GM18498 (cell line): ENCODE data around the gene SNX12.

ENCODE experiments used
- ATAC-seq: cut with Tn5 transposase; IDR thresholded peaks from one replicate; pipeline ENCODE4 v1.9.1; 2021; ENCODE audit warnings: mild to moderate bottlenecking, moderate library complexity; ENCODE audit not compliant: unreplicated experiment

The SNX12 gene

GRCh38 chrX:71068044-71068918 is at the start of gene SNX12:
SNX12 (minus strand) TSS chrX:71068334; CDS start chrX:71068306, 28 bp downstream.
- peak; percentile 98 for ATAC-seq

GRCh38 chrX:71117358-71117757 is 49.2 kb upstream of the SNX12 start:
- no peak for ATAC-seq

- ATAC-seq = peak; percentile 24
These were observed 43.8 kb upstream of the SNX12 start for GRCh38 chrX:71111921-71112431.

DNA sequence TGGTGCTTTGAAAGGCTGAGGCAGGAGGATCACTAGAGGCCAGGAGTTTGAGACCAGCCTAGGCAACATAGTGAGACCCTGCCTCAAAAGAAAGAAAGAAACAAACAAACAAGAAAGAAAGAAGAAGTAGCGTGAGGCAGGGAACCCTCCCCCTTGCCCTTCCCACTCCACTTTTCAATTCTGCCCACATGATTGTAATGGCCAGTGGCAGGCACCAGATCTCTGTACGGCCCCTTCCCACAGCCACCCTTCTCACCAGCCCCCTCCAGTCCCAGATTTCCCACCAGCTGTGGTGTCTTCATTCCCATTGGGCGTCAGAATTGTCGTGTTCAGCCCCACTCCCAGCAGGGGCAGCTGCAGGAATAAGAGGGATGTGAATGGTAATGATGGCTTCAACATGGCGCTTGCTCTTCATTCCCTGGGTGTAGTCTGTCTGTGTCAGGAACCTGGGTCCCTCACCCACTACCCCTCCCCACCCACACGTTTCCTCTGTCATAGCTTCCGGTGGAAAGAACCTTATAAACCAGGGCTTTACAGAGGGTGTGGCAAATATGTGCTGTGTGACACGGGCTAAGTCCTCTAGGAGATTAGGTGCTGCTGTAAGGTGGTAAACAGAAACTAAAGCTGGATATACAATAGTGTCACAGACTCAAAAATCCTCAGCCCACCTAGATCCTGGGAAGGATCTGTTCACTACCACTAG is 43.2 kb upstream of the SNX12 start, which contains the start of gene IL2RG:
Gene IL2RG (minus strand): TSS at position 437 of the 703 bp plus-strand sequence. CDS start 38 bp downstream, at position 399.
- peak; percentile 96 for ATAC-seq

DNA sequence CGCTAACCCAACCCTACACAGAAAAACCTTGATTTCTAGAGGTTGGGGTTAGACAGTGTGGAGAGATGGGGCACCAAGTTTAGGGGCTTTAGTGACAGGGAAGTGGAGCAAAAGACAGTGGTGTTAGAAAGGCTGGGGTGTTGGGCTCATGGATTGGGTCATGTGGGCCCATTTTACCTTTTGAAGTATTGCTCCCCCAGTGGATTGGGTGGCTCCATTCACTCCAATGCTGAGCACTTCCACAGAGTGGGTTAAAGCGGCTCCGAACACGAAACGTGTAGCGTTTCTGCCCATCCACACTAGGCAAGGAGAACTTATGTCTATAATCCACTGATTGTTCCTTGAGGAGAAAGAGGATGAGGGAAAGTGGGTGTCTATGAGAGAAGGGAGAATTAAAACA is 40.9 kb upstream of the SNX12 start:
- no peak for ATAC-seq

DNA sequence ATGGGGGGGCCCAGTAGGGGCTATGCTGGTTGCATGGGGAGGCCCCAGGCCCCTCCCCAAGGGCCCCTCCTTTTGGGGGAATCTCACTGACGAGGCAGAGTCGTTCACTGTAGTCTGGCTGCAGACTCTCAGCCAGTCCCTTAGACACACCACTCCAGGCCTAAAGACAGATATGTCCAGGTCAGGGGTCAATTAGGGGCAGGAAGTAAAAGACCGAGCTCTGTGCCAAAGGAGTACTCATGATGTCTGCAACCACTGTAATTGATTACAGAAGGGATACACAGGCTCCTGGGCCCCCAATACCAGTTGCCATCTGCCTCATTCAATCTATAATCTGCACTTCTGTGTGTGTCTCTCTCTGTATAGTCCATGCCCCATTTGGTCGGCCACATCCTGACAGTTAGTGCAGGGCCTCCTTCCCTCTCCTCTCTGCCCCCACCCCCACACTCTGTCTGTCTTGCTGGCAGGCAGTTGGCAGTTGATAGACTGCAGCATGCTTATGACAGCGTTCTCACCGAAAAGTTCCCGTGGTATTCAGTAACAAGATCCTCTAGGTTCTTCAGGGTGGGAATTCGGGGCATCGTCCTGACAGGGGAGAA is 39.7 kb upstream of the SNX12 start:
- no peak for ATAC-seq

DNA sequence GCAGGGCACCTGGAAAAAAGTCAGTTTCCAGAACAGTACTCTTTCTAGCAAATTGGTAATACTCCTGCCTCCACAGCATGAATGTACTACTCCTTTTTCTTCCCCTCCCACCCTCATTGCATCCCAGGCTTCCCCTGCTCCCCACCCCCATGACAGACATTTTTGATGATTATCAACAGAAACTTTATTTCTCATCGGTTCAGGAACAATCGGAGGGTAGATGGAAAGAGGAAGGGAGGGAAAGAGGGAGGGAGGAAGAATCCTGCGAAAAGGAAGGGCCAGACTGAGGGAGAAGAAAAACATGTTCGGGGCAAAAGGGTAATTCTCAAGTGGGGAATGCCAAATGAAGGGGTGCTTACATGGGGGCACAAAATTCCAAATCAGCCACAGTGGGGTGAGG is 39.1 kb upstream of the SNX12 start:
- ATAC-seq = no peak

DNA sequence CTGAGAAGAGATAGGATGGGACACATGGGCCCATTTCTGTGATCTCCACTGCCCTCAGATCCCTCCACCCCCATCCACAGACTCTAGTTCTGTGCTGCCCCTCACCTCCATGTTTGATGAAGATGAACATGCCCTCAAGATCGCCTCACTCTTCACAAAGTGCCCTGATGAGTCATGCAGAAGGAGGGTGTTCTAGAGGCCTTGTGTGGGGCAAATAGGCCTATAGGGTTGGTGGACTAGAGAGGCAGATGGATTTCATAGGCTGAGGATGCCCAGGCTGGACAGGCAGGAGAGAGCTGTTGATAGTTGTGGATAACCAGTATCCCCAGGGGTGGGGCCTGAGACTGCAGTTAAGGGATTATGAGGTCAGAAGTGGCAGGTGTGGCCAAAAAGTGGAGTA is 38.3 kb upstream of the SNX12 start, which contains the start of gene CXorf65:
Gene CXorf65 (minus strand): TSS at position 314 of the 400 bp plus-strand sequence. CDS start 184 bp downstream, at position 130.
- no peak for ATAC-seq

DNA sequence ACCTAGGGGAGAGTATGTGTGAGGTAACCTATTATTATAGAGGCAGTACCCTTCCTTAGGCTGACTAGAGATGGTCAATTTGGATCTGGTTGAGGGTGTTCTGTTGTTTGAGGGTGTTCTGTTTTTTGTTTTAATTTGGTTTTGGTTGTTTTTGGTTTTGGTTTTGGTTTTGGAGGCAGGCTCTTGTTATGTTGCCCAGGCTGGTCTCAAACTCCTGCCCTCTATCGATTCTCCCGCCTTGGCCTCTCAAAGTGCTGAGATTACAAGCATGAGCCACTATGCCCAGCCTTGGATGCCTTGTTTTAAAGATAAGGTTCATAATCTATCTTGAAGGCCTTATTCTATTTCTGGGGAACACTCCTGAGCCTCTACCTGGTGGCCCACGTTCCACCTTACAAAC is 37.5 kb upstream of the SNX12 start:
- ATAC-seq = no peak

DNA sequence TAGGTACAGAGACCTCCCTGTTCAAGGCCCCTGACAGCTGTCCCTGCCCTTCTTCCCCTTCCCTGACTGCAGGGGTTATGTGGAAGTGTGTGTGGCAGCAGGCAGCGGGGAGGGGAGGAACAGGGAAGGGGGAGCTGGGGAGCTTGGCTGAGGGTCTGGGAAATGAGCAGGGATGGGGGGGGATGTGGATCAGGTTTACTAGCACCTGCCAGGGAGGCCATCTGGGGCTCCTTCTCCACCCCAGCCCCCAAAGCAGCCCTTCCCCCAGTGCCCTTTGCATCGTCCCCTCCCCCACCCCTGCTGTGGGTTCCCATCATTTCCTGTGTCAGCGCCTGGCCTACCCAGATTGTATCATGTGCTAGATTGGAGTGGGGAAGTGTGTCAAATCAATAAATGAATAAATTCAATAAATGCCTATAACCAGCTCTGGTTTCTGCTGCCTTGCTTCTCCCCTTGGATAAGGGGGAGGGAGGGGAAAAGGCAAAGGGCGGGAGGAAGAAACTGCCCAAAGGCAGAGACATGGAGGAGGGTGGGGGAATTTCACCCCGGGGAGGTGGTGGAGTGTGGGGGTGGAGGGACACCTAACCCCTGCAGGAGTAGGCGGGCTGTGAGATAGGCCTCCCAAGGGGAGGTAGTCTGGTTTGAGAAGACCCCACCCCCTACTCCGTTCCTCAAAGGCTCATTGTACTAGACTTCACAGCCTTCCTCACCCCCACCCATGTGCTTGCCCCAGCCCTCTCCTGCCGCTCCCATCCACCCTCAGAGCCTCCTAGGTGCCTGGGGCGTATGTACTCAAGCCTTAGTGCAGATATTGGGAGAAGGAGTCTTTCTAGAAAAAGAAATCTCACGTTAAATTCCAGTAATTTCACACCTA is 35.2 kb upstream of the SNX12 start:
- ATAC-seq = peak; percentile 51

- no peak for ATAC-seq
These were observed 34.2 kb upstream of the SNX12 start for GRCh38 chrX:71102292-71102691.

- no peak for ATAC-seq
These were observed 32.7 kb upstream of the SNX12 start for GRCh38 chrX:71100581-71101505.

GRCh38 chrX:71099736-71100135 is 31.6 kb upstream of the SNX12 start:
- no peak for ATAC-seq

DNA sequence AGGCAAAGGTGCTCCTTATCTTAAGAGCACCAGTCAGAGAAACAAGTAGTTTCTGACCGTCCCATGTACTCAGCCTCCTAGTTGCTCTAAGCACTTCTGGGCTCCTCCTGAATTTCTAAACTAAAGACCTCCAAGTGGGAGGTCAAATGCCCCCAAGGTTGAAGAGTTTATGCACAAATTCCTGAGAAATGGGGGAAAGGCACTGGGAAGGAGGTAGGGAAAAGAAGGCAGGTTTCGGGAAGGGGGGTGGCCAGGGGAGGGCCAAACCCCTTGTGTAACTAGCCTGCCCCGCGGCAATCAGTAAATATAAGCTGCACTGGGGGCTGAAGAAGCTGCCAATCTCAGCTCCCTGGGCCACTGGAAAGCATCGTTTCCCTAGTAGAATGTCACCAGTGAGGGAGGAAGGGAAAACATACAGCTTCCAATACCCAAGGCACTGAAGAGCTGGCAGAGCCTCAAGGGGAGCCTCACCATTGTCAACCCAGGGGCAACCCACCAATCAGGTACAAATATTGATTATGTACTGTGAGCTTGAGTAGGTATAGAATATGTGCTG is 30.9 kb upstream of the SNX12 start:
- no peak for ATAC-seq

DNA sequence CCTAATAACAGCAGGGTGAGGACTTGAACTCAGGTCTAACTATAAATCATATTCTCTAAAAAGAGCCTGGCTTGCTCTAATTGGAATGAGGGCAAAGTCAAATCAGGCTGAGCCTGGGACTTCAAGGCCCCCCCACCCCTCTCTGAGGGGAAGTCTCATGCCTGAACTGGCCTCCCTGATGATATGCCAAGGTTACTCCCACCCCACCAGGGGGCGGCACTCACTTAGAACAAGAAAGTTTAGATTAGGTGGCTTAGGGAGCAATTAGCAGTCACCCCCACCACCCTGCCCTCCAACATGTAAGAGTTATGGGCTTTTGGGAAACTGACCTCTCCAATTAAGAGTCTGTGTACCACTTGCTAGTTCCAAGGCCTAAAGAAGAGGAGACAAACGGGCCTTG is 30.2 kb upstream of the SNX12 start:
- ATAC-seq = peak; percentile 38

- ATAC-seq = no peak
These were observed 28.6 kb upstream of the SNX12 start for GRCh38 chrX:71096760-71097032.

DNA sequence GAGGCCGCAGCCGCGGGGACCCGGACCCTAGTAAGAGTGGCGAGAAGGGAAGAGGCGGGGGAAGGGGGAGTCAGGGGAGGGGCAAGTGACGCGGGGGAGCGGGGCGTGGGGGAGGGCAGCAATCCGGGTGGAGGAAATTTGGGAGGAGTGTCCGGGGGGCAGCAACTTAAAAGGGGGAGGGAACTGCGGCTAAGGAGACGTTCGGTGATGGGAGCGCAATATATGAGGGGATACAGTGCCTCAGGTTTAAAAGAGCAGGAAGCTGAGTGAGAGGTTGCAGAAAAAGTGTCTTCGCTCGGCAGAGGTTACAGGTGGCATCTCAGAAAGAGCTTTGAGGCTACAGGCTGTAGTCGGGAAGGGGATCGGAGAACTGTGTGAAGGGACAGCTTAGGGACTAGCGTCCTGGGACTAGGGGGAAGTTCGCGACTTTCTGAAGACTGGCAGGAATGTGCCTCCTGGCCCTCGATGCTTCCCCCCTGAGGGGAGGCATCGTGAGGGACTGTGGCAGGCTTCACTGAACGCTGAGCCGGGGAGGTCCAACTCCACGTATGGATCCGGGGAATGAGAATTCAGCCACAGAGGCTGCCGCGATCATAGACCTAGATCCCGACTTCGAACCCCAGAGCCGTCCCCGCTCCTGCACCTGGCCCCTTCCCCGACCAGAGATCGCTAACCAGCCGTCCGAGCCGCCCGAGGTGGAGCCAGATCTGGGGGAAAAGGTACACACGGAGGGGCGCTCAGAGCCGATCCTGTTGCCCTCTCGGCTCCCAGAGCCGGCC is 28.0 kb upstream of the SNX12 start:
- peak; percentile 25 for ATAC-seq

DNA sequence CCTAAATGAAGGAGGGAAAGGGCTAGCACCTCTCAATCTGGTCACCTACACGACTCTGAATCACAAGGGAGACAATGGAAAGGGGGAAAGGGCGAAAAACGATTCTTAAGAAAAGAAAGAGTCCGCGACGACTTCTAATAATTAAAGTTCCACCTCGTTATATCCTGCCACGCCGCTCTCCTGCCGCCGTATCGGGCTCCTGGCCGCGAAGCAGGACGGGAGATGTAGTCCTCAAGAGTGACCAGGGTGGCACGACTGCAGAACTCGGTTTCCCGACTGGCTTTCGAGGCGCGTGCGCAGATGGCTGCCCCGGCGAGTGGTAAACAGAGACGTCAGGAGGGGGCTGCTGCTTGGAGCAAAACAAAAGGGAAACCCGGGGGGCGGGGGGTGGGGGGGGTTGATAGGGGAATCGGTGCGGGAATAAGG is 27.4 kb upstream of the SNX12 start, which contains the start of gene FOXO4:
Gene FOXO4 (plus strand): TSS at position 297 of the 426 bp plus-strand sequence. CDS start 678 bp downstream, outside the sequence.
- ATAC-seq = peak; percentile 95
